NB4 (cell line): ENCODE data around the gene PER2.

ENCODE experiments used
- DNase-seq: peaks from one replicate; pipeline ENCODE4 v3.0.0; 2010; ENCODE audit warnings: low read depth
- H3K4me3 ChIP-seq: one replicate; pipeline ENCODE4 v1.5.1; 2011; ENCODE audit warnings: mild to moderate bottlenecking, low read depth, low read length, moderate library complexity
- CTCF ChIP-seq: IDR thresholded peaks from one replicate; pipeline ENCODE4 v1.5.1; 2012; ENCODE audit warnings: low read depth, low read length
- MAX ChIP-seq: IDR thresholded peaks from 2 replicates; pipeline ENCODE4 v1.6.1; 2011; ENCODE audit warnings: low read depth, low read length
- MYC ChIP-seq: IDR thresholded peaks from 2 replicates; pipeline ENCODE4 v1.6.1; 2011; ENCODE audit warnings: low read depth, low read length
- POLR2A ChIP-seq: IDR thresholded peaks from 2 replicates; pipeline ENCODE4 v1.6.1; 2011; ENCODE audit warnings: mild to moderate bottlenecking; ENCODE audit not compliant: insufficient read length; ENCODE audit errors: extremely low read depth

The PER2 gene

GRCh38 chr2:238270606-238271005 lies 17.8 kb downstream of the PER2 start:
- H3K4me3 ChIP-seq = no peak overlapping the region
- DNase-seq = no peak
- TF ChIP-seq POLR2A (no peak), MYC (no peak), CTCF (no peak), MAX (no peak)

- DNase-seq = no peak
- H3K4me3 ChIP-seq = no peak overlapping the region
- TF ChIP-seq POLR2A (no peak), CTCF (no peak), MAX (no peak), MYC (no peak)
Measured at GRCh38 chr2:238269741-238270140, 18.7 kb downstream of the PER2 start.

GRCh38 chr2:238267884-238268680 lies 20.3 kb downstream of the PER2 start:
- no peak overlapping the region for H3K4me3 ChIP-seq
- no peak for DNase-seq
- TF ChIP-seq MAX (no peak), MYC (no peak), POLR2A (no peak), CTCF (no peak)

GRCh38 chr2:238267341-238267710 lies 21.1 kb downstream of the PER2 start:
- TF ChIP-seq CTCF (no peak), MYC (no peak), MAX (no peak), POLR2A (no peak)
- no peak overlapping the region for H3K4me3 ChIP-seq
- no peak for DNase-seq

- TF ChIP-seq MYC (no peak), MAX (no peak), POLR2A (no peak), CTCF (no peak)
- no peak for DNase-seq
- H3K4me3 ChIP-seq = no peak overlapping the region
Measured at GRCh38 chr2:238265605-238266004, 22.8 kb downstream of the PER2 start.
